Skin epidermis (tissue), 12 donors: Measurements from ENCODE around the gene GRIN2A.

ENCODE experiments used
- H3K27ac ChIP-seq, 21 experiments: fragments of 200-600 bp; sonication (generic) in 11 of 21; one replicate each; pipeline ENCODE4 v1.5.0; 2020; ENCODE audit warnings: mild to moderate bottlenecking in 3 of 21, inconsistent platforms in 2 of 21, moderate library complexity in 2 of 21
- H3K4me3 ChIP-seq, 7 experiments: fragments of 200-600 bp; sonication (generic) in 2 of 7; one replicate each; pipeline ENCODE4 v1.5.0; 2020; ENCODE audit warnings: inconsistent platforms in 2 of 7, mild to moderate bottlenecking in 2 of 7, moderate library complexity in 1 of 7

The GRIN2A gene

DNA sequence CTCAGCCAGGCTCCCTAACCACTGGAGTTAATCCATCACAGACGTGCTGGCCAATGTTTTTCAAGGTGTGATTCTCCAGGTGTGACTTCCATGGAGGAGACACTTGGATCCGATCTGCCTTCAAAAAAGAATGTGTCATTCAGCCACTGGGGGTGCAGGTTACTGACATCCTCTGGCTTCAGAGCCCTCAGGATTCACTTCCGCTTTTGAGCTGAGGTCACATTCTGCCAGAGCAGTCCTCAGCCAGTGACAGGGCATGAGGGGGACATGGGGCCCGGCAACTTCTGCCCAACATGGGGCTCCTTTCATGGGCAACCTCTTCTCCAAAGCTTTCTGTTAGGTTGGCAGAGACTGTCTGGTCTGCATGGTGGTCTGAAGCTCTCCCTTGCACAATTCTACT lies 81.4 kb downstream of the GRIN2A start:
- H3K4me3 ChIP-seq = no peak overlapping the region
- H3K27ac ChIP-seq = no peak overlapping the region

DNA sequence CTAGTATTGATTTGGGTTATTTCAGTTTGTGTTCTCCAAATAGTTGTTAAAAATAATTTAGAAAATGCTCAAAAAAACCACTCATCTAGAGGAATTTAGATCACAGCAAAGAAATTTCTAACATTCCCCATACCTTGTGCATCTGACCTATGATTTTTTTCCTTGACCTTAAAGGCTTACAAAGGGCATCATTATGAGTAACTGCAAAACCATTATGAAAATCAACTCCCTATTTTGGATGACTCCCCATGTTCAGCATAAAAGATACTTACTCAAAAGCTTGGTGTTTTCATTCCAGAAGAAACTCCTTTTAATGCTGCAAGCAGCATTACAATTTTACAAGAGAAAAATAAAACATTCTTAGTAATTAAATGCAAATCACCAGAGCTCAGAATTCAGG lies 83.2 kb downstream of the GRIN2A start:
- Histone ChIP-seq H3K27ac (no peak overlapping the region), H3K4me3 (no peak overlapping the region)

DNA sequence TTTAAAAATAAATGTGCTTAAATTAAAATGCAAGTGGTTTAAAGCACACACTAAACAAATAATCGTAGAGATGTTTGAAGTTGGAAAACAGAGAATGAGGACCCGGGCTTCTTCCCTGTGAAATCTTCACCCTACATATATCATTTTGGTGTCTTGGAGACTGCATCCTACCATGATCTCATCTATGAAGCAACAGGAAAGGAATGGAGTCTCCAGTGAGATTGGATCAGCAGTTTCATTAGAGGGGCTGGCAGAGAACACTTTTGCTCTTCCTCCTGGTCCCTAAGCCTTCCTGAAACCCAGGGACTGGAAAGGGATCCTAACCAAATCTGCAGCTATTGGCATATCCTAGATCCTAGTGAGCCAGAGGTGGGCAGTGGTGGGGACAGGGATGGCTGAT lies 85.0 kb downstream of the GRIN2A start:
- no peak overlapping the region for H3K4me3 ChIP-seq
- no peak overlapping the region for H3K27ac ChIP-seq

DNA sequence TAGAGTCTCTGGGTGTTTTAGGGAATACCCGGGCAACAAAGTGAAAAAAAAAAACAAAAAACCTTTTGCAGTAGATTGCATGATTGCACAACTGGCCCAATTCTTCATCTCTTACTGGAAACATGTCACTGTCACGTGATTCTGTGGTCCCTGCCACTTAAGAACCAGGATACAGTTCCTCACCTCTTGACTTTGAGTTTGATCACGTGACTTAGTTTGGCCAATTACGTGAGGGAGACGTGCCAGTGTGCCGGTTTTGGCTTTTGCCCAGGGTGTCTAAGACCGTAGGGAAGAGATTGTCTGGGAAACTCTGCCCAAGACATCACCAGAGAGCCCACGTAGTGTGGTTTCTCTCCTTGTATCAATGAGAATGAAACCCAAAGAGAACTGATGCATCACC lies 88.7 kb downstream of the GRIN2A start:
- Histone ChIP-seq H3K4me3 (no peak overlapping the region), H3K27ac (no peak overlapping the region)

DNA sequence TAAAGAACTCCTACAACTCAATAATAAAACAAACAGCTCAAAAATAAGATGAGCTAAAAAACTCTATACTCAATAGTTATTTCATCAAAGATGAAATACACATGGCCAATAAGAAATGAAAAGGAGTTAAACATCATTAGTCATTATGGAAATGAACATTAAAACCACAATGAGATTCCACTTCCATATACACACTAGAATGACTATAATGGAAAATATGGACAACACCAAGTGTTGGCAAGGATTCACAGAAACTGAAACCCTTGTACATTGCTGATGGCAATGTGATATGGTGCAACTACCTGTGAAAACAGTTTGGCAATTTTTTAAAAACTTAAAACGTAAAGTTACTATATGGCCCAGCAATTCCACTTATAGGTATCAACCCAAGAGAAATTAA lies 91.4 kb downstream of the GRIN2A start:
- H3K27ac ChIP-seq = no peak overlapping the region

DNA sequence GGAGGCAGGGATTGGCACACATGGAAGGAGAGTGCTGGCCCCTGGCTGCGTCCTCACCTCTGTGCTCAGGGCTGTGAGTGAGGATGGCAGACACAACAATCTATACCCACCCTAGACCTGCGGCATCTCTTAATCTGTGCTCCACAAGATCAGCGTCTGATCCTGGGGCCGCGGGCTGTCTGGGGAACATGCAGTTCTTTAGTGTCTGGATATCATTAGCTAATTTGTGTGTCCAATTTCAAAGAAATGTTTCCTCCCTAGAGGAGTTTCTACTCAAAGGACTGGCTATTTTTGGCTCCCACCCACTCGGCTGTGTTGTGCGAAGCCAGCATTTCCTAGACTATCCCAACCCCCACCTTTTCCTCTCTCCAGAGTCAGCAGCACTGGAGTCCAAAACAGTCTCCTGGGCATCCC lies 93.8 kb downstream of the GRIN2A start:
- Histone ChIP-seq H3K4me3 (no peak overlapping the region), H3K27ac (no peak overlapping the region)

More for the DNA sequence above, 91.4 kb downstream of the GRIN2A start:
- no peak overlapping the region for H3K4me3 ChIP-seq

DNA sequence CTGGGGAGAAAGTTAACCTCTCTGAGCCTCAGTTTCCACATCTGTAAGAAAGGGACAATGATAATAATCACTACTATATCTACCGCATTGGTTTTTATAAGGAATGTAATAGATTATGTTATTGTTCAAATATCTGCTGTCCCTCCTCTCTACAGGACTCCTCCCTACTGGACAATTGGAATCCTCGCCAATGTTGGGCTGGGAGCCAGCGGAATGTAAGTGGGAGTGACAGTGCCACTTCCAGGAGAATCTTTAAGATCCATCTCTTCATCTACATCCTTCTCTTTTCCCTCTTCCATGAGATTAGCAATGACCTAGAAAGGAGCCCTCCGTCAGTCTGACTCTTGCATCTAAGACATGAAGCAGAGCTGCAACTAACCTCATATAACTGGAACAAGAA lies 95.1 kb downstream of the GRIN2A start:
- no peak overlapping the region for H3K27ac ChIP-seq

DNA sequence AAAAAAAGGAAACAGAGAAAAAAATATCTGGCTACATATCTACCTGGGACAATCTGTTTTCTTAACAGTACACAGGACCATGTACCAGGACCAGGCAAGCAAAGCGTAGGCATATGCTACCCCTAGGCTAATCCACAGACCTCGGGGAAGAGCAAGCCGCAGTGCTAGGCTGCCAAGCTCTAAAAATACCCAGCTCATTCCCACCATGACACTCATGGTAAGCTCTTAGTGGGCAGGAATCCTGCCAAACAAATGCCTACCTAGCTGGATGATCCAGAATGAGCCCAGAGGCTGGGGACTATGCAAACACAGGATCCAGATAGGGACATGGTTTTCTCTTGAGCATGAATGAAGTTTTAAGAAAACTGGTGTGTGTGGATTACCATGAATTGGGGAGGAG lies 95.6 kb downstream of the GRIN2A start:
- Histone ChIP-seq H3K27ac (no peak overlapping the region), H3K4me3 (no peak overlapping the region)

More for the DNA sequence above, 95.1 kb downstream of the GRIN2A start:
- no peak overlapping the region for H3K4me3 ChIP-seq

DNA sequence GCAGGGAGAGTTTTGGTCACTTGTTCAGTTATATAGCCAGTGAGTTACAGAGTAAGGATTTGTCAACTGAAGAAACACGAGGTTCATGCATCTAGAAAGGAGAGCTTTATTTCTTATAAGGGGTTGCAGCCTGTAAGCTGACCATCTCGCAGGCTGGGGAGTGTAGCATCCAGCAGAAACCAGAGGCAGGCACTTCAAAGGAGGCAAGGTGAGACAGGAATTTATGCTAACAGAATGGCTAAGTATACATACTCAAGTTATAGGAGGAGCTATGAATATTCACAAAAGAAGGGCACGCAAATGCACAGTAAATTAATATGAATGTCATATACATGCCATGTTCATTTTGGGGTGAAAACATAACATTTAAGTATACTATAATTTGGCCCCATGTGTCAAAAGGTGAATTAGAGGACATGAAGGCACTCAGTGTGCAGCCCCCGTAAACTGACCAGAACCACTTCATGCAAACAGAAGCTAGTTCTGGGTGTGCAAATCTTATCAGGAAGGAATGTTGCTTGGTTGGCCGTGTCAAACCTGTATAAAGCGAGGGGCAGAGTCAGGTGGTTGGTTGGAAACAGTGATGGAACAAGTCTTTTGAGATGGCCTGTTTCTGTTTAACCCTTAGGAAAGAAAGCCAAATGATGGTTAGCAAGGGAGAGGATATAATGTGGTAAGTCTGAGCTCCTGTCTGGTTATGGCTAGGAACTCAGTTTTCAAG lies 97.0 kb downstream of the GRIN2A start:
- no peak overlapping the region for H3K4me3 ChIP-seq
- no peak overlapping the region for H3K27ac ChIP-seq

DNA sequence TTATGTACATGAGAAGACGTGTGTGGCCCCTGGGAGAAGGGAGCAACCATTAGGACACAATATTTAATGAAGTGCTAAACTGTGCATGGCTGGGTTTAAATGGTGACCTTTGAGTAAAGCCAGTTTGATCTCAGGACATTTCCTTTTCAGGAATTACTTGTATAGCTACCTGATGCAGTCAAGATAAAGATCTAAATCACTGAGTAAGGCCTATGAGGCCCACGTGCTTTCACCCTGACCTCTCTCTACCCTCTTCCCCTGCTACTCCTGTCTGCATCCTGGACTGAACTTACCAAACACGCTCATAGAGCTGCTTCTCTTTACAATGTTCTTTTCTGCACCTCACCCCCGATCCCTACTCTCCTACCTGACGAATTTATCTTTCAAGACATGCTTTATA lies 98.9 kb downstream of the GRIN2A start:
- no peak overlapping the region for H3K27ac ChIP-seq
- H3K4me3 ChIP-seq = no peak overlapping the region

DNA sequence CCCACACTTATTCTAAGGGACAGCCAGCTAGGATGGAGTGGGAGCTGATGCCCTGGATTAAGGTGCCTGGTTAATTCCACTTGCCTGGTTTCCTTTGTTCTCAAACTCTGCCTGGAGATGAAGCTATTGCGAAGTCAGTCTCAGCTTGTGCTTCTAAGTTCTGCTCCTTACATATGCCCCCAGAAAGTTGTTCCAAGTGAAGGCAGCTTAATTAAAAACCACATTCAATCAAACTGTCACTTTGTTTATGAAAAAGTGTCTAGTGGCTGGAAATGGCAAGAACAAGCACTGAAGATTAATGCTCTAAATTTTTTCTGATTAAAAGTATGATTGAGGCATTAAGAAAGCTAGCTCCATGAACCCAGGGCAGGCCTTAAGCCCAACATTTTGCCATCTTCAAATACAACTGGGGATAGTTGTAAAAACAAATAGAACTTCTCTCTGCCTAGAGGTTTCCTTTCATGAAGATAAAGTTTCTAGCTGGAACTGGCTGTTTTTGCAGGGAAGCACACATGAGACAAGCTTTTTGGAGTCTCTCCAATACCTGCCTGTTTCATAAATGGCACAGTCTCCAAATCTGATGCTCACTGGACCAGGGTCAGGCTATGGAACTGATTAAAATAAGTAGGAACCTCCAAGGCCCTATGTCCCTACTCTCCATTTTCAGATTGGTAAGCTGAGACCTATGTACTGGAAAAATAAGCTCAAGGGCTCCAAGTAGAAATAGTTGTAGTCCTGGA lies 100.9 kb downstream of the GRIN2A start:
- Histone ChIP-seq H3K4me3 (no peak overlapping the region), H3K27ac (no peak overlapping the region)

DNA sequence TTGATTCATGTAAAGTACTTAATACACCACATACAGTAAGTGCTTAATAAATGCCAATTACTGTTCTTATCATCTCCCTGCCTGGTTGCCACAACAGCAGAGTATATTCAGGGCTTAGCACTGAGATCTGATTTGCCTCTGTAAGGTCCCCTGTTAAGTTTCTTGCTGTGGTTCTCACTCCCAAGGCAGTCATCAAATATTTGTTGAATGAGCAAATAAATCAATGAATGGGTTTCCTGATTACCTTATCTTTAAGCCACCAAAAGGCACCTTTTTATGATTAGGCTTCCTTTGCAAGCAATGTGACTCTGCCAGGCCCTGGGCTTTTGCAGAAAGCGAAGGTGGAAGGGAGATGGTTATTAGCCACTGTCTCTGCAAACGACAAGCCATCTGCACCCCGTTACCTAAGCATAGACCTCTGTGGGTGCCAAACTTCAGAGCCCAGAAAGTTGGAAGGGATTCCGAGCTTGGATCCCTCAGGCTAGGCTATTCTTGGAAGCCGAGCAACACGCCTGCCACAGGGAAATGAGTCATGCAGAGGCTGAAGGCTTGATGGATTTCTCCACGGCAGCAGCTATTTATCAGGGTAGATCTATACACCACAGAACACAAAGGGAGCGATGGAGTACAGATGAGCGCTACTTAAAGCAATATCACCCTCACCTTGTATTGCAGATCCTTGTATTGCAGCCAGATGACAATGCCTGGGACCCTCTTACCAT lies 102.0 kb downstream of the GRIN2A start:
- no peak overlapping the region for H3K4me3 ChIP-seq
- H3K27ac ChIP-seq = no peak overlapping the region

DNA sequence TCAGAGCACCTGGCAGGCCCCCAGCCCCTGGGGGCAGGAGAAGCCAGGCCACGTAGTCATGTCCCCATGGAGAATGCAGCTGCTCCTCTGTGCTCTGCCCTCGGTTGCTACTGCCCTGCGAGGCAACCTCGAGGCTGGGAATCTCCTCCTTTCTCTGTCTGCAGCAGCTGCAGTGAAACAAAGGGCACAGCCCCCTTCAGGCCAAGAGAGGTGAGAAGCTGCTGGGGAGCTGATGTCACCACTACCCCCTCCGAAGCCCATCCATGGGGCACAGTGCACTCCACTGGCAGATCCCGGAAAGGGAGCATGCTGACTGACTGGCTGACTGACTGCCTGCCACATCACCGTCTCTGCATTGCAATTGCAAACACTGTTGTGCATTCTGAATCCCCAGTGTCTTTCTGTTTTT lies 103.7 kb downstream of the GRIN2A start:
- Histone ChIP-seq H3K4me3 (no peak overlapping the region), H3K27ac (no peak overlapping the region)

DNA sequence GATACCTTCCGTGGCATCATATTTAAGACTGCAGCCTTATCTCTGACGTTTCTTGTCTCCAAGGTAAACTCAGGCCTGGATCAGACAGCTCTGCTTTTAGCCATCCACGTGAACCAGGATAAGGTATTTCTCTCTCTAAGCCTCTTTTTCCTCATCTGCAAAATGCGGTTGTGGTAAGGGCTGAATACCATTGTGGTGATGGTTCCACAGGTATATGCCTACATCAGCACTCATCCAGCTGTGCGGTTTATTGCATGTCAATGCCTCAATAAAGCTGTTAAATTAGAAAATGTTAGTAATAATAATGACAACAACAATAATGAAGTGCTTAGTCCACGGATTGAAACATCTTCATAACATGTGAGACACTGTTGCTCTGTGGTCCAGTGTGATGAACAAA lies 104.4 kb downstream of the GRIN2A start:
- H3K27ac ChIP-seq = no peak overlapping the region

DNA sequence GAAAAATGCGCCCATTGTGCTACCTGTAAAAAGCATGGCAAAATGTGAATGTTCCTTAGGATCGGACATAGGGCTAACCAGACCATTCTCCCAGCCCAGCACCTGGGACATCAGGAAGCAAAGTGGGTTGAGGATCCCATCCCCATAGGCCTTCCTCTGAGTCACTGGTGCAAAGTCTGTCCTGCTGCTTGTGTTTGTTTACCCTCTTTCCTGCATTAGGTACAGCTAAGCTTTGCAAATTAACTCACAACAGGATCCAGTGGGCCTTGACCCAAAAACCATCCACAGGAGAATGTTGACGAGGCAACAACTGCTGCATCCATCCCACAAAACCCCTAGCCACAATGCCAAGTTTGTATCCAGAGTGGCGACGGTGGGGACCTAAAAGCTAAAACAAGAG lies 106.2 kb downstream of the GRIN2A start:
- Histone ChIP-seq H3K4me3 (no peak overlapping the region), H3K27ac (no peak overlapping the region)

More for the DNA sequence above, 104.4 kb downstream of the GRIN2A start:
- no peak overlapping the region for H3K4me3 ChIP-seq

DNA sequence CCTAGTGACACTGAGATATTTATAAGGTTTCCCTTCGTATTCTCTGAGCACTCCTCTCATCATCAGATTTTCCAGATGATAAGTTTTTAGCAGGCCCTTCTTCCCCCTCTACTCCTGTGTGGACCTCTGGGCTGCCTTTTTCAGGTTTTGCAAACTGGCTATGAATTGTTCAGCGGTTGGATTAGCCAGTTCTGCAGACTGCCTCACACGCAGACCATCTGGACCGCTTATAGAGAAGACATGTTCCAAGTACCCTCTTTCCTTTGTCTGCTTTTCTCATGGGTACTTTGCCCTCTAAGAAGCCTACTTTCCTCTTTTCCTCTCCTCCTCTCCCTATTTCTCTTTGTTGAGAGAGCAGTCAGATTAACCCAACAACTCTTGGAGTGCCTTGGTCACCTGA lies 111.6 kb downstream of the GRIN2A start:
- Histone ChIP-seq H3K4me3 (no peak overlapping the region), H3K27ac (no peak overlapping the region)

DNA sequence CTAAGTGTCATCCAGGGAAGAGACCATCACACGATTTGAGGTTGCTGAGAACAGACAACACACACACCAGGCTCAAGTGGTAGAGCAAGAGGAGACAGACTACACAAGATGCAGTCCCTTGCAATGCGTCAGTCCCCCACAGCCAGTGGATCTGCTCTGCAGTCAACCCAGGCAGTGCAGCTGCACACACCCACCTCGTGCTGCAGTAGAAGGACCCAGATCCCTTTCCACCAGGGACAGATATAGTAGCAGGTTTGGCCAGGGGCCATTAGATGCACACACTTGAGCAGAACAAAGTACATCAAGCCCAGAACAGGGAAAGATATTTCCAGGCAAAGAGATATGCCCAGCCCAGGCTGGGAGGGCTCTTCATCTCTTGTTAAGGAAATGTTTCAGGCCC lies 112.9 kb downstream of the GRIN2A start:
- Histone ChIP-seq H3K4me3 (no peak overlapping the region), H3K27ac (no peak overlapping the region)

DNA sequence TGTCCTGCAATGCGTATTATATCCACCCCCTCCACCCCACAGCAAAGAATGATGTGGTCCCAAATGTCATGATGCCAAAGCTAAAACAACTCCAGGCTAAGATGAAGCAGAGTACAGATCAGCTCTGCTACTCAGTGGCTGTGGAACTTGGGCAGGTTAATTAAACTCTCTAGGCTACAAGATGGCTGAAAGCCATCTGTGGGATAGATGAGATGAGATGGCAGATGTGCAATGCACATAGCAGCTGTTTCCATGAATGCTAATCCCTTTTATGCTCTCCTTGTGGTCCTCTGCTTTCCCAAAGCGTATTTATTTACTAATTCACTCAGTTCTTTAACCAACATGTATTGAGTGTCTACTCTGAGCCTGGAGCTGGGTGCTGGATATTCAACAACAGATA lies 114.4 kb downstream of the GRIN2A start:
- H3K4me3 ChIP-seq = no peak overlapping the region
- H3K27ac ChIP-seq = no peak overlapping the region

DNA sequence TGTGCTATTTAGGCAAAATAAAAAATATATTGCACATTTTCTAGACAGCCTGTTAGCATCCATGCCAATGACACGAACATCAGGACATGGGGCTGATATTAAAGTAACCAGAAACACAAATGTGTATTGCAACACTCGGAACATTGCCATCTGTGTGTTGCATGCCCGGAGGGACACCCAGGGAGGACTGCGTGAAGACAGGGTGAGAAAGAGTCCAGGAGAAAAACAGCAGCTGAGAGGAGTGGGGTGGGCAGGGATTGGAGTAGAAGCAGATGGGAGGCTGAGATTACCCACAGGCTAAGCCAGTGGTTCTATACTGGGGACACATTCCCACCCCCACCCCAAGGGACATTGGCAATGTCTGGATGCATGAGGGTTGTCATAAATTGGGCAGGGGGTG lies 114.8 kb downstream of the GRIN2A start:
- H3K4me3 ChIP-seq = no peak overlapping the region
- H3K27ac ChIP-seq = no peak overlapping the region

DNA sequence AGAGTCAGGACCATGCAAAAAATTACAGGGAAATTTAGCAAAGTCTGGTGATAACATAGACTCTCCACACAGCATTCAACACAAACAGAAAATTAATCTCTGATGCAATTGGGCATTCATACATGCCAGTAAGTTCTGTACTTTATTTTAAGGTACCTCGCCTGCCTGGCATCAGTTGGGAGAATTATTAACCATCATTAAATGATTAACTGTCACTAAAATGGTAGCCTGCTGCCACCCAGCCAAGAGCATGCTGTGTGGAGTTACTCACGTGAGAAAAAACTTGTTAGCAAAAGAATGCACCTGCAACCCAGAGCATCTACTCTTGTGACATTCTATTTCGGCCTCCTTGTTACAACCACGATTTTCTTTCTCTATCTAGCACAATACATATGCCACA lies 117.2 kb downstream of the GRIN2A start:
- Histone ChIP-seq H3K27ac (no peak overlapping the region), H3K4me3 (no peak overlapping the region)

DNA sequence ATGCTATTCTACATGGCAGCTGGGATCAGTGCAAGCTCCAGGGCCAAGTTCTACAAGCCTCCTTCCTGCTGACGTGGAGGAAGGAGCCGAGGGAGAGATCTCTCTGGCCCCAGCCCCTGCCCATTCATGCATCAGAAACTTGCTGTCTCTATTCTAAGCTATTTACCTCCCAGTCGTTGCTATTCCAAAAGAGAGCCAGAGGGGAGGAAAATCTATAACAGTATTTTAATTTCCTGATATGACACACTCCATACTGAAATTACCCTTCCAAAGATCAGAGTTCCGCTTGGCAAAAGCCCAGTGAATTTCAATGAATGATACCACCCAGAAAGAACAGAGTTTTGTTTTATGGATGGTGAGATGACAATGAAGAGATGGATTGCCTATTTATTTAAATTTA lies 133.4 kb downstream of the GRIN2A start:
- no peak overlapping the region for H3K4me3 ChIP-seq
- H3K27ac ChIP-seq = no peak overlapping the region
